ENCODE results near the gene C10orf143.

Gene C10orf143

DNA sequence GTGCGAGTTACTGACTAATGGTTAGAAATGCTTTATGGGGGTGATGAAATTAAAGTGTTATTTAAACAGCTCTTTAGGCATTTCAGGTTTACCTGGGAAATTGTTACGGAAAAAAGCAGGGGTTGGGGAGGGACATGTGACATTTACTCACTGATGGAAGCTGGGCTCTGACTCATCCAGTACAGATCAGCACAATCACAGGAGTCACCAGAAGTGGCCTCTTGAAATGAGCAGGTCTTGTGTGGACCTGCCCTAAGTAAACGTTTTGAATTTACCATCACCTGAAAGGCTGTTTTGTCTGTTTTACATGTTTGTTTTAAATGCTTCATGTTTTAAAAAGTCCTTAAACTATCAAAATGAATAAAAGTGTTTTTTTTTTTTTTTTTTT lies 27.8 kb upstream of the C10orf143 start:
- FAIRE-seq (no peak), DNase-seq (ENCODE audit: insufficient read length, low spot score) (no peak)
- no peak for TF ChIP-seq CTCF (IDR thresholded peaks at IDR 0.05; ENCODE audit: insufficient read depth, missing control alignments)

DNA sequence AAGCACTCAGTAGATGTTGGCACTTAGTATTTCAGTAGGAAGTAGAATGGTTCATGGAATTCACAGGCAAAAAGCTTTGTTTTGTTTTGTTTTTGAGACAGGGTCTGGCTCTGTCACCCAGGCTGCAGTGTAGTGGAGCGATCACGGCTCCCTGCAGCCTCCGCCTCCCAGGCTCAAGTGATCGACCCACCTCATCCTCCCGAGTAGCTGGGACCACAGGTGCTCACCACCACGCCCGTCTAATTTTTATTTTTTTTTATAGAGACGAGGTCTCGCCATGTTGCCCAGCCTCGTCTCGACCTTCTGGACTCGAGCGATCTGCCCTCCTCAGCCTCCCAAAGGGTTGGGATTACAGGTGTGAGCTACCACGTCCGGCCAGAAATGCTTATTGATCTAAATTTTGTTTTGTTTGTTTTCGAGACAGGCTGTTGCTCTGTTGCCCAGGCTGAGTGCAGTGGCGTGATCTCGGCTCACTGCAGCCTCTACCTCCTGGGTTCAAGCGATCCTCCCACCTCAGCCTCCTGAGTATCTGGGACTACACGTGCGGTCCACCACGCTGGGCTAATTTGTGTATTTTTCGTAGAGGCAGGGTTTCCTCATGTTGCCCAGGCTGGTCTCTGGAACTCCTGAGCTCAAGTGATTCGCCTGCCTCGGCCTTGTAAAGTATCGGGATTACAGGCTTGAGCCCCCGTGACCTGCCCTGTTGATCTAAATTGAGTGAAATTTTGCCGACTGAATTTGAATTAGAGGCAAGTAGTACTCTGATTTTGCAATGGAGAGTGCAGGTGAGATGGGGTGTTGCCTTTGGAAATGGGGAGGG lies 27.2 kb upstream of the C10orf143 start:
- TF ChIP-seq CTCF (IDR thresholded peaks at IDR 0.05; ENCODE audit: insufficient read depth, missing control alignments), result no peak
- DNase-seq (ENCODE audit: insufficient read length, low spot score) (no peak), FAIRE-seq (no peak)

GRCh38 chr10:130137090-130137448 lies 26.4 kb upstream of the C10orf143 start:
- no peak for TF ChIP-seq CTCF (IDR thresholded peaks at IDR 0.05; ENCODE audit: insufficient read depth, missing control alignments)
- DNase-seq (ENCODE audit: insufficient read length, low spot score) (no peak), FAIRE-seq (no peak)

GRCh38 chr10:130136226-130137089 lies 25.8 kb upstream of the C10orf143 start, which contains the start of gene GLRX3:
Gene GLRX3 (plus strand): TSS chr10:130136391. CDS start chr10:130136421, 30 bp downstream.
- DNase-seq (ENCODE audit: insufficient read length, low spot score) (peak; percentile 41), FAIRE-seq (no peak)
- TF ChIP-seq CTCF (IDR thresholded peaks at IDR 0.05; ENCODE audit: insufficient read depth, missing control alignments), result no peak

DNA sequence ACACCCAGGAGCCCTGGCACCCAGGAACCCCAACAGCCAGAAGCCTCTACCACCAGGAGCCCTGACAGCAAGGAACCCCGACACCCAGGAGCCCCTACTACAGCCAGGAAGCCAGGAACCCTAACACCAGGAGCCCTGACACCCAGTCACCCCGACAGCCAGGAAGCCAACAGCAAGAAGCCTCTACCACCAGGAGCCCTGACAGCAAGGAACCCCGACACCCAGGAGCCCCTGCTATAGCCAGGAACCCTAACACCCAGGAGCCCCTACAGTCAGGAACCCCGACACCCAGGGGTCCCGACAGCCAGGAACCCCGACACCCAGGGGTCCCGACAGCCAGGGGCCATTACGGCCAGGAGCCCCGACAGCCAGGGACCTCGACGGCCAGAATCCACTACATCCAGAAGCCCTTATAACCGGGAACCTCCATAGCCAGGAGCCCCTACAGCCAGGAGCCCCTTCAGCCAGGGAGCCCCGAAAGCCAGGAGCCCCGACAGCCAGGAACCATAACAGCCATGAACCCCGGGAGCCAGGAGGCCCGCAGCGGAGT lies 25.1 kb upstream of the C10orf143 start:
- DNase-seq (ENCODE audit: insufficient read length, low spot score), result no peak
- no peak for TF ChIP-seq CTCF (IDR thresholded peaks at IDR 0.05; ENCODE audit: insufficient read depth, missing control alignments)
- no peak for FAIRE-seq

- FAIRE-seq (no peak), DNase-seq (ENCODE audit: insufficient read length, low spot score) (no peak)
- TF ChIP-seq CTCF (IDR thresholded peaks at IDR 0.05; ENCODE audit: insufficient read depth, missing control alignments), result no peak
Measured at GRCh38 chr10:130128922-130129321, 18.3 kb upstream of the C10orf143 start.

Measured in D721Med (cell line).